A673 (cell line): ENCODE measurements around the gene FGF7. TPM values are rescaled to one million over a fixed set of nuclear protein-coding genes. Genes with fewer than 3 reads are reported as not detected.

Source experiments
- BruUV-seq: library from RNA; stranded (reverse); fragments of 400-500 nt; replicated peaks from 2 replicates; lab custom pipeline; 2021; lab: Mats Ljungman, UMichigan
- CTCF ChIA-PET: fragments of 300-600 bp; sonication (Branson Sonifier 250); formaldehyde crosslinking; loops from one replicate; lab custom pipeline; 2022; ENCODE audit warnings: antibody characterized with exemption; lab: Charles Lee
- POLR2A ChIA-PET: fragments of 300-600 bp; sonication (Branson Sonifier 250); formaldehyde crosslinking; loops from one replicate; lab custom pipeline; 2022; ENCODE audit warnings: antibody characterized with exemption; ENCODE audit not compliant: low non-redundant PET; lab: Charles Lee
- DNase-seq: peaks from one replicate; pipeline ENCODE4 v3.0.0-alpha.2; 2015; ENCODE audit warnings: low spot score
- H3K27ac ChIP-seq: fragments of 200-600 bp; sonication (generic); 2 replicates; pipeline ENCODE4 v1.5.1; 2016; ENCODE audit warnings: mixed run types, low read depth, mild to moderate bottlenecking, mixed read lengths, antibody characterized with exemption, low read length; ENCODE audit not compliant: poor library complexity, severe bottlenecking
- H3K27me3 ChIP-seq: fragments of 200-600 bp; sonication (generic); replicated peaks from 2 replicates; pipeline ENCODE4 v1.6.1; 2017; ENCODE audit warnings: mixed run types, low read depth, mild to moderate bottlenecking, mixed read lengths, antibody characterized with exemption, low read length; ENCODE audit not compliant: insufficient read depth, poor library complexity
- H3K36me3 ChIP-seq: fragments of 200-600 bp; sonication (generic); 2 replicates; pipeline ENCODE4 v1.6.1; 2016; ENCODE audit warnings: mixed run types, mild to moderate bottlenecking, mixed read lengths, antibody characterized with exemption, low read length; ENCODE audit not compliant: insufficient read depth, poor library complexity, severe bottlenecking
- H3K4me1 ChIP-seq: fragments of 200-600 bp; sonication (generic); 2 replicates; pipeline ENCODE4 v1.6.1; 2017; ENCODE audit warnings: mixed run types, mild to moderate bottlenecking, mixed read lengths, antibody characterized with exemption, low read length; ENCODE audit not compliant: insufficient read depth, poor library complexity, severe bottlenecking
- H3K4me3 ChIP-seq: fragments of 200-600 bp; sonication (generic); 2 replicates; pipeline ENCODE4 v1.5.1; 2016; ENCODE audit warnings: low read depth, mixed run types, mild to moderate bottlenecking, mixed read lengths, low read length; ENCODE audit not compliant: poor library complexity, severe bottlenecking
- H3K9me3 ChIP-seq: fragments of 200-600 bp; sonication (generic); 2 replicates; pipeline ENCODE4 v1.6.1; 2016; ENCODE audit warnings: mixed run types, low read depth, mild to moderate bottlenecking, mixed read lengths, antibody characterized with exemption, low read length; ENCODE audit not compliant: poor library complexity, severe bottlenecking
- CTCF ChIP-seq: fragments of 300-800, 200-600 bp; sonication (generic); conservative IDR thresholded peaks from 2 replicates; pipeline ENCODE4 v1.5.1; 2017; ENCODE audit warnings: low read depth, mild to moderate bottlenecking, antibody characterized with exemption, low read length, moderate library complexity, mixed read lengths
- EZH2 ChIP-seq: fragments of 200-600 bp; sonication (generic); IDR thresholded peaks from 2 replicates; pipeline ENCODE4 v1.6.1; 2017; ENCODE audit warnings: borderline replicate concordance, low read depth, mild to moderate bottlenecking, mixed read lengths, antibody characterized with exemption, low read length; ENCODE audit not compliant: poor library complexity, severe bottlenecking
- intact Hi-C: fragments of 100-400 bp; cut with micrococcal nuclease; formaldehyde crosslinking; loops from one replicate; pipeline ENCODE4 v1.10.0; 2022; ENCODE audit not compliant: unreplicated experiment
- total RNA-seq: library from RNA; stranded (reverse); gene quantifications from 2 replicates; pipeline ENCODE4 v1.2.3, GENCODE V29; 2021

FGF7 gene
- total RNA-seq, 1 experiment from 2014 or later: not detected

- intact Hi-C loops: no loop called here
- Histone ChIP-seq H3K9me3 (no peaks in the 10 kb centered on the region), H3K4me3 (no peak overlapping the region), H3K4me1 (no peaks in the 10 kb centered on the region), H3K27me3 (no peaks in the 10 kb centered on the region), H3K36me3 (no peaks in the 10 kb centered on the region), H3K27ac (no peak overlapping the region)
- DNase-seq: no peak
- no peak for TF ChIP-seq CTCF
- TF ChIP-seq EZH2: no peak
- ChIA-PET CTCF (no interaction called here), POLR2A (interaction anchor here (0.6 kb wide), 1 partner anchor 1324 kb away, joined by 3 read pairs; no protein-coding TSS in a partner anchor)
- BruUV-seq: no TSS peak
Observed at GRCh38 chr15:49415149-49415548, 7.9 kb upstream of the FGF7 start.

GRCh38 chr15:49415638-49416037 lies 7.4 kb upstream of the FGF7 start:
- no peaks in the 10 kb centered on the region for H3K4me1 ChIP-seq
- intact Hi-C loops: no loop called here
- ChIA-PET CTCF (no interaction called here), POLR2A (interaction anchor here (0.6 kb wide), 1 partner anchor 1325 kb away, joined by 3 read pairs; no protein-coding TSS in a partner anchor)
- no peaks in the 10 kb centered on the region for H3K9me3 ChIP-seq
- DNase-seq: peak; percentile 17
- no TSS peak for BruUV-seq
- no peak overlapping the region for H3K27ac ChIP-seq
- no peaks in the 10 kb centered on the region for H3K27me3 ChIP-seq
- H3K4me3 ChIP-seq: no peak overlapping the region
- no peaks in the 10 kb centered on the region for H3K36me3 ChIP-seq
- TF ChIP-seq EZH2: no peak
- no peak for TF ChIP-seq CTCF

GRCh38 chr15:49418811-49419210 lies 4.2 kb upstream of the FGF7 start:
- CTCF ChIA-PET: interaction anchor here (0.7 kb wide), 1 partner anchor 557 kb away, joined by 3 read pairs; no protein-coding TSS in a partner anchor
- Histone ChIP-seq H3K9me3 (no peaks in the 10 kb centered on the region), H3K4me1 (no peaks in the 10 kb centered on the region), H3K27me3 (no peaks in the 10 kb centered on the region), H3K4me3 (no peak overlapping the region), H3K27ac (no peak overlapping the region), H3K36me3 (no peaks in the 10 kb centered on the region)
- POLR2A ChIA-PET: no interaction called here
- BruUV-seq: no TSS peak
- no peak for TF ChIP-seq CTCF
- no peak for TF ChIP-seq EZH2
- intact Hi-C loops: no loop called here
- DNase-seq: no peak
